RCC 7860 (cell line): ENCODE measurements around the gene COQ7.

Experiments used
- DNase-seq: peaks from one replicate; pipeline ENCODE4 v3.0.0-alpha.2; 2015; ENCODE audit warnings: low spot score
- FAIRE-seq: peaks from 2 replicates; lab custom pipeline; 2012; peaks lifted over from hg19 to GRCh38; lab: Jason Lieb, UNC

The COQ7 gene

DNA sequence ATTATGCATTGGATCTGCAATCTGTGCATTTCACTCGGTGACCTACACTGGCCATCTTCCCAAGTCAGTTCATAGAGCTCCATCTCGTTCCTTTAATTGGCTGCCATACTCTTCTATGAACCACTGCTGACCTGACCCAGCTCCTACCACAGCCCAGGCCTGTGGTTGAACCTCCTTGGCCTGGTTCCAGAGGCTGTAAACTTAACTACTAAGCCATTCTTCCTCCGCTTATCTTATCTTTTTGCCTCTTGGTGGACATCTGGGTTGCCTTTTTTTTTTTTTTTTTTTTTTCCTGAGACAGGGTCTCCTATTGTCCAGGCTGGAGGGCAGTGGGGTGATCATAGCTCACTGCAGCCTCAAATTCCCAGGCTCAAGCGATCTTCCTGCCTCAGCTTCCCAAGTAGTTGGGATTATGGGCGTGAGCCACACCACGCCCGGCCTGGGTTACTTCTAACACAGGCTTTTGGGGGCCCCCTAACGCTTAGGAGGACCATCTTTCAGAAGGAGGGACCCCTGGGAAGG lies 18.3 kb downstream of the COQ7 start:
- FAIRE-seq (no peak), DNase-seq (peak; percentile 37)

DNA sequence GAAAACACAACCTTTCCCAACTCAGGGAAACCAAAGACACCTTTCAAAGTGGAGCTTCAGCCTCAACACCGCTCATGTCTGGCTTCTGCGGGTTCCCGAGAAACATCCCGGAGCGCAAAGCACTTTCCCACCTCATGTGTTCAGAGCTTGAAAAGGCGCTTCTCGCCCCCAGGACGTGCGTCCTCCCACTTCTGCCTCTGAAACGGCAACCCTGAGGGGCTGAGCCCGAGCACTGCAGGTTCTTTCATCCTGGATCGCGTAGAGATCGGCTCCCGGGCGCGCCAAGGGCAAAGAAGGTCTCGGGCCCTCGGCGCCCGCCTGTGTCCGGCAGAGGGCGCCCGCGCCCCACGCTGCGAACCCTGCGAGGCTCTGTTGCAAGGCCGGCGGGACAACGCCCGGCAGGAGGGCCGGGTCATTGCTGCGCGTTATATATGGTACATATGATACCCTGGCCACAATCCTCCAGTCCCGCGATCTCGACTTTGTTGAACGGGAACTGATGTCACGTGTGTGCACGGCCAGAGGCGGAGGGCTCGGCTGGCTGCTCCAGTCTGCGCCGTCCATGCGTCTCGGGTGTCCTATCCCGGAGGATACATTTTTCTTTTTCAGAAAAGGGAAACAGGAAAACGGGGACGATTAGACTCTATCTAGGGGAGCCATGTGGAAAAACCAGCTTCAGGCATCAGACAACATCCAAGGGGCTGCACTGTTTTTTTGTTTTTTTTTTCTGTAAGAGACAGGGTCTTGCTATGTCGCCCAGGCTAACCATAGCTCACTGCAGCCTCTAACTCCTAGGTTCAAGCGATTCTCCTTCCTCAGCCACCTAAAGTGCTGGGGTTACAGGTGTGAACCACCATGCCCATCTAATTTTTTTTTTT lies 19.1 kb downstream of the COQ7 start:
- peak; percentile 59 for DNase-seq
- no peak for FAIRE-seq

DNA sequence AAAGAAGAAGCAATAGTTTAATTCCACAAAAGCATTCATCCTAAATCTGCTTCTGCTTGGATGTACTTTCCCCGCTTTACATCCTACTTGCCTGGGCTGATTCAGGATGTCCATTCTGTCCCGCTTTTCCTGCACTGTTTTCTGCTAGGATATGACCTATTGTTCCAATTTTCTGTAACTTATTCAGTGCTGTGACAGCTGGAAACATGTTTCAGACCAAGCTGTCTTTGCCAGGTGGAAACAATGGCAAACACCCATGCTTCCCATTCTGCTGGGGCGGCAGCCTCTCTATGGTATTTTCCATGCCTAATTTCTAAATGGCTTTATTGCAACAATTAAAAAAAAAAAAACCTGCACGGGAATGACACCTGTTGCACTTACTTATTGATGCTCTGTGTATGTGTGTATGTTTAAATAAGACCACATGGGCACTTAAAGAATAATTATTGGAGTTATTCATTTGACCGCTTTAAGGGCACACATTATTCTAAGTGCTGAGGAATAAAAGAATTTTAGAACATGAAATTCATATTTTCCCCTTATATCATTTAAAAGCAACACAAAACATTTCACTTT lies 21.0 kb downstream of the COQ7 start:
- FAIRE-seq (no peak), DNase-seq (no peak)

DNA sequence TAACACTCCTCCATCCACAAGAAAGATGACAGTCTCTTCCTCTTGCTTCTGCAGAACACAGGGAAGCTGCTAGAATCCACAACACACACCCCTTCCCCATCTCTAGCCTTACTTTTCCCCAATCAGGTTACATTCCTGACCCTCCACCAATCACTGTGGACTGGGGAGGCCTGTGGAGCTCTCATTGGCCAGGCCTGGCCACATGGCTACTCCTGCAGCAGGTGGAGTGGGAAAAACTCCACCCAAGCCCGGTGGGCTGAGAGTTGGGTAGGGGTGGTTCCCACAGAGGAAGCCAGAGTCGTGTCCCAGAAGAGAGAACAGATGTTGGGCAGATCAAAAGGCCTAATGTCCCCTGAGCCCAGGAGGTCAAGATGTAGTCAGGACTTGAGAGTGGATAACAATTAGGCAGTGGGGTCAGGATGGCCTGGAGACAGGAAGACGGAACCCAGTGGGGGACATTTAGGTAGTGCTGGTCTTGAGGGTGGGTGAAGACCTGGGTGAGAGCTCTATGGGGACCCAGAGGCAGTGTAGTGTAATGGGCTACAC lies 22.1 kb downstream of the COQ7 start:
- FAIRE-seq: no peak

DNA sequence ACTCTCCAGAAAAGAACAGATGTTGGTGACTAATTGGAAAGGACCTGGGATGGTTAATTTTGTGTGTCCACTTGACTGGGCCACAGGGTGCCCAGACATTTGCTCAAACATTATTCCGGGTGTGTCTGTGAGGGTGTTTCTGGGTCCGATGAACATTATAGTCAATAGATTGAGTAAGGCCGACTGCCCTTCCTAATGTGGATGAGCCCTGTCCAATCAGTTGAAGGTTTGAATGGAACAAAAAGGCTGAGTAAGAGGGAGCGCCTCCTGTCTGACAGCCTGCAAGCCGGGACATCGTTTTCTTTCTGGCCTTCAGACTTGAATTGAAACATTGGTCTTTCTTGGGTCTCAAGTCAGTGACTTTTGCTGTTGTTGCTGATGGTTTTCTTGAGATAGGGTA lies 23.5 kb downstream of the COQ7 start:
- no peak for FAIRE-seq
- no peak for DNase-seq

More for the DNA sequence above, 22.1 kb downstream of the COQ7 start:
- no peak for DNase-seq

DNA sequence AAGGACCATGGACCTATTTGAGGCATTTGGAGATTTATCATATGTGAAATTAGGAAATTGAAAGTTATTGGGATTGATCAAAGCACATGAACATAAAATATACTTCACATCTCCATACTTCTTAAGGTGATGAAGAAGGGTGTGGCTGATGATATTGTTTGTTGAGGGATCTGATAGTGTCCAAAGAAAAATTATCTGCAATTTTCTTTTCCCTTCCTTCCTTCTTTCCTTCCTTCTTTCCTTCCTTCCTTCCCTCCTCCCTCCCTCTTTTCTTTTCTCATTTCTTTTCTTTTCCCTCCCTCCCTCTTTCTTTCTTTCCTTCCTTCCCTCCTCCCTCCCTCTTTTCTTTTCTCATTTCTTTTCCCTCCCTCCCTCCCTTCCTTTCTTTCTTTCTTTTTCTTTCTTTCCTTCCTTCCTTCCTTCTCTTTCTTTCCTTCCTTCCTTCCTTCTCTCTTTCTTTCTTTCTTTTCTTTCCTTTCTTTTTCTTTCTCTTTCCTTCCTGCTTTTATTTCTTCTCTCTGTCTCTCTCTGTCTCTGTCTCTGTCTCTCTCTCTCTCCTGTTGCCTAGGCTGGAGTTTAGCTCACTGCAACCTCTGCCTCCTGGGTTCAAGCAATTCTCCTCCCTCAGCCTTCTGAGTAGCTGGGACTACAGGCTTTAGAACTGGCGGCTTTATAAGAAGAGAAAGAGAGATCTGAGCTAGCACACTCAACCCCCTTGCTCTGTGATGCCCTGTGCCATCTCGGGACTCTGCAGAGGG lies 25.4 kb downstream of the COQ7 start:
- DNase-seq (no peak), FAIRE-seq (no peak)

DNA sequence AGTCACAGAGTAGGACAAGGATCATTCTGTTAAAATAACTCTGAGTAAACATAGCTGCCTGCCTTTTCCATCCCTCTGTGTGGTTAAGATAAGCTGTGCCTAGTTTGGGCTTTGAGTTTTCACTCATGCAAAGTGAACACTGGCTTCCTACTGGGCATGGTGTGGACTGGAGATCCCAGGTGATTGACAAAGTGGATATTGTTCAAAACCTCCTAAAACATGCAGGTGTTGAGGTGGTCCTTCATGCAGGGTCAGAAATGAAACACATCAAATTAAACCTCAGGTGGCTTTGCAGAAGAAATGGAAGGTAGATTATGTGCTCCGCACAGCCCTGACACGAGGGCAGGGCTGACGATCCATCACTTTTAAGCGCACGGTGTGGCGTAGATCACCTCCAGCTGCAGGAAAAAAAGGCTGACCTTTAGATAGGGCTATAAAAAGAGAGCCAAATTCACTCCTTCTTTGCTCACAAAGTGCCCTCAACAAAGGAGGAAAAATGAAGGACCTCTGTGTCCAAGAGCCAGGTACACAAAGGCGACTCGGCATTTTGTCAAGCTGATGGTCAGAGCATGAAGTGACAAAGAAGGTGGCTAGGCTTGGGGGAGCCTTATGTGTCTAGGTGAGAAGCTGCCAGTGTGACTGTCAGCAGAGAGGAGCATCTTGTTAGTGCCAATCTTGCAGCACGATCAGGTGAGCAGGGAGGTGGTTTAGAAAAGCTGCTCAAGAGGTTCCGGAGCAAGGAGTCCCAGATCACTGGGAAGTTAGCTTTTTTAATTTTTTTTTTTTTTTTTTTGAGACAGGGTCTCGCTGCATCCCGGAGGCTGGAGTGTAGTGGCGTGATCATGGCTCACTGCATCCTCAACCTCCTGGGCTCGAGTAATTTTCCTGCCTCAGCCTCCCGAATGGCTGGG lies 26.5 kb downstream of the COQ7 start:
- FAIRE-seq (no peak), DNase-seq (no peak)

DNA sequence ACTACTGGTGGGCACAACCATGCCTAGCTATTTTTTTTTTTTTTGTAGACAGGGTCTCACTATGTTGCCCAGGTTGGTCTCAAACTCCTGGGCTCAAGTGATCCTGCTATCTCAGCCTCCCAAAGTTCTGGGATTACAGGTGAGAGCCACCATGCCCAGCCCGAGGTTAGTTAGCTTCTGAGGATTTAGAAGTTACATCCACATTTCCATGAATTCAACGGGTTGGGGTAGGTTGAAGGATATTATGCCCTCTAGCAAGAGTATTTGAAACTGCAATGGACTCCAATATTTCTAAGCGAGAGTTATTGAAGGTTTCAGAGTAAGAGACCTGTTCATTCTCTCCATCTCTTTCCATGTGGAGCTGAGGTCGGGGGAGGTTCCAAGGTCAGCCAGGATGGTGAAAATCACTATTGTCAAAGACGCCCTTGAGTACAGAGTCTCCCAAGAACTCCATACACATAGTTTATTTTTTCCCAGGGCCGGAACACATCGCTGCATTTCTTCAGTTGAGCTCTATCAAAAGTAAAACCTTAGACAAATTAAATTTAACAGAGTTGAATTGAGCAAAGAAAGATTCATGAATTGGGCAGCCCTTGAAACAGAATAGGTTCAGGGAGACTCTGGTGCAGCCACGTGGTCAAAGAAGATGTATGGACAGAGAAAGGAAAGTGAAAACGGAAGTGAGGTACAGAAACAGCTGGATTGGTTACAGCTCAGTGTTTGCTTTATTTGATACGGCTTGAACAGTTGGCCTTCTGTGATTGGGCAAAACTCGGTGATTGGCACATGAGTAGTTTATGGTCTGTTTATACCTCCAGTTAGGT lies 27.3 kb downstream of the COQ7 start:
- FAIRE-seq (no peak), DNase-seq (no peak)

DNA sequence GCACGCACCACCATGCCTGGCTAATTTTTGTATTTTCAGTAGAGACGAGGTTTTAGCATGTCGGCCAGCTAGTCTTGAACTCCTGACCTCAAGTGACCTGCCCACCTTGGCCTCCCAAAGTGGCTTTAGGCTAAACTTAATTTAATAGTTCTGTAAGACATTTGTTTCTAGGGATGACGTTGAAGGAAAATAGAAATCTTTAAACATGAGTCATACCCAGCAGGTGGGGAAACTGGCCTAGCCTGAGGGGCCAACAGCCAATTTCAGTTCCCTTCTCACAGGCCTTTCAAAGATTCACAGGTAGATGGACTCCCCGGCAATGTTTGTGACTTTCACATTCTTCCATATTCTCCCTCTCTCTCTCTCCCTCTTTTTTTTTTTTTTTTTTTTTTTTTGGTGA lies 28.2 kb downstream of the COQ7 start:
- no peak for FAIRE-seq
- peak; percentile 38 for DNase-seq

DNA sequence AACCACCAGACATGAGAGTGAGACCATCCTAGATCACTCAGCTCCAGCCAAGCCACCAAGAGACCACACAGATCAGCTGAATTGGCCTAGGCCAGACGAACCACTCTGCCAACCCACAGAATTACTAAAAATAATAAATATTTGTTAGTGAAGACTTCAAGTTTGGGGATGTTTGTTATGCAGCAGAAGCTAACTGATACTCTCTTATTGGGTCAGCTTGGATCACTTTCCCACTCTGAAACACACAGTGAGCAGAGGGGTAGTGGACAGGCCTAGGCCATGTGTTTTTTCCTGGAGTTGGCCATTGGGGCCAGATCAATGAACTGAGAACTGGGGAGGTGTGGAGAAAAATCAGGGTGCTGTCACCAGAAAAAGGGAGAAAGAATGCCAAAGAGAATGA lies 30.8 kb downstream of the COQ7 start:
- no peak for FAIRE-seq
- no peak for DNase-seq

DNA sequence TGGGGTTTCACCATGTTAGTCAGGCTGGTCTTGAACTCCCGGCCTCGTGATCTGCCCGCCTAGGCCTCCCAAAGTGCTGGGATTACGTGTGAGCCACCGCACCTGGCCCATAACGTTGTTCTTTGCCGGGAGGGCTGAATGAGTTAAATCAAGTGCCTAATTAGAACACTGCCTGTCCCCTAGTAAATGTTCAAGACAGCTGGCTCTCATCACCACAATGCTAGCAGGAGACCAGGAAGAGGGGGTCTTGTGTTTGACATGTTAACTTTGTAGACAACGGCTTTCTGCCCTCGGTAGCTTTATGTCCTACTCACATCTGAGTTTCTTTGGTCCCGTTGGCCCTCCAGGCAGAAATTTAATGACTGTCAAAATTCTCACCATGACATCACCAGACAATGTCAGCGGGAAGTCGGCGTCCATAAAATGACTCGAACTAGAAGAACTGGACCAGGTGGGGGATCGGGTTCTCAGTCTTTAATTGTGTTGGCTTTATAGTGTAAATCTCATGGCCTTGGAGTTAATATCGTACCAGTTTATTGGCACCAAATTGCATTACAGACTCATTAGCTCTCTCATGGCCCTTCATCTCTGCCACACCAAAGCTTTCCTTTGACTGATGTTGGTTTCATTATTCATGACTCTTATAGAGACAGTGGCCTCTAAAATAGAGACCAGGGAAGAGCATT lies 34.9 kb downstream of the COQ7 start:
- FAIRE-seq (no peak), DNase-seq (no peak)

DNA sequence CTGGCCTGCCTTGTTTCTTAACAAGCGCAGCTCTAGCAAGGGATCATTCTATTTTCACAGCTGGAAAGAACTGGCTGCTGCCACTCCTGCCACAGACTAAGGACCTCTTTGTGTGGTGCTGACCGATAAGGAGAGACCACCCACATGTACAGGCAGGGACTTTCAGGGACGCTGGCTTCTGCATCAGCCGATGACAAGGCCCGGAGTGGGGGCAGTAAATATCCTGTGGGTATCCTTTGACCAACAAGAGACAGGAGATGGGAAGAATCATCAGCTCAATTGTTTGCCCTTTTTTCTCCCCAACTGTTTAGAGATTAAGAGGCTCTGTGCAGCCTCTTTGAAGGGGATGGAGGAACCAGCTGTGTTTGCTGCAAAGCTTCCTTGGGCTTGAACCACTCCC lies 37.2 kb downstream of the COQ7 start:
- no peak for DNase-seq
- no peak for FAIRE-seq

DNA sequence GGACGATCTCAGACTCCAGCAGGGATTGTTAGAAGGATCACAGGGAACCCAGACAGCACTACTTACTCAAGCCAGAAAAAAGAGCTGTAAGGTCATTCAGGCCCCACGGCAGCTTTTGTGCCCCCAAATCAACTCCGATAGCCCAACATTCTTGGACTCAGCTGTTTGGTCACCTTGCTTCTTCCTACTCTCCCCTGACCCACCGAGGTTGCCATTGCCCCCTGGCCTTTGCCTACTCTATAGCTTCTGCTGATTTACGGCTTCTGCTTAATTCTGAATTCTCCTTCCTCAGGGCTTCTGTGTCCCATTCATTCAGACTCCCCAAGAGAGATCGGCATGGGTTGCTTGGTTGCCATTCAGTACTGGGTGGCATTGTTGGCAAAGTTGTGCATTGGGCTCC lies 37.7 kb downstream of the COQ7 start:
- FAIRE-seq: no peak
- no peak for DNase-seq

DNA sequence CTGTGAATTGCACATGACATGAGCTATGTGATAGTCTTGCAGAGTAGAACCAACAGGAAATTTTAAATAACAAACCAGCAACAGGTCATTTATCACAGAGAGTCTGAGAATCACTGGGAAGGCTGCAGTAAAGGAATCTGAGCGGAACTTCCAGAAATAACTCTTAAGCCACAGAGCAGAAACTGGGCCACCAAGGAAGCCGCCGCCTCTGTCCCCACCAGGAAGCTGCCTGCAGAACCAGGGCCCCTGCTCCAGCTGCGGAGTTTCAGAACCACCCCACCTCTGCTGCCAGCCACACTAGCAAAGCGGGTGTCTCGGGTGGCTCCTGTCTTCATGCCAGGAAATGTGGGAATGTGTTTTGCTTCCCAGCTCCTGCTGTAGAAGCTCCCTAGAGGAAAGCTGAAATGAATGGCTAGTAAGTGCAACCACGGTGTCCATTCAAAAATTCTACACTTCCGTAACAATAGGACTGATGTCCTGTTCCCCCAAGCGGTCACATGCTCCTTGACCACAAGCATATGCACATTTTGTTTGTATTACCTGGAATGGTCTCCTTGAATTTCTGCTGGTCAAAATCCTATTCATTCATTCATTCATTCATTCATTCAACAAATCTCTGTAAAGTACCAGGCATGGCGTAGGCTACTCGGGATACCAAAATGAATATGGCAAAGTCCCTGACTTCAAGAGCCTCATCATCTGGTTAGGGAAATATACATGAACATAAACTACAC lies 38.6 kb downstream of the COQ7 start:
- FAIRE-seq: no peak
- no peak for DNase-seq

DNA sequence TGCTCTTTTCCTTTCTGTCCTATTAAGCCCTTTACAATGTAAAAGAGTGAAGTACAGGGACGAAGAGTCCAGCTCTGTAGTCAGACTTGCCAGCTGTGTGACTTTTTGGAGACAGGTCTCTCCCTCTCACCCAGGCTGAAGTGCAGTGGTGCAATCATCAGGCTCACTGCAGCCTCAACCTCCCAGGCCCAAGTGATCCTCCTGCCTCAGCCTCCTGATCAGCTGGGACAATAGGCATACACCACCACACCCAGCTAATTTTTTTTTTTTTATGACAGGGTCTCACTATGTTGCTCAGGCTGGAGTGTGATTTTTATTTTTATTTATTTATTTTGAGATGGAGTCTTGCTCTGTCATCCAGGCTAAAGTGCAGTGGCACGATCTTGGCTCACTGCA lies 39.2 kb downstream of the COQ7 start:
- FAIRE-seq: no peak
- no peak for DNase-seq

DNA sequence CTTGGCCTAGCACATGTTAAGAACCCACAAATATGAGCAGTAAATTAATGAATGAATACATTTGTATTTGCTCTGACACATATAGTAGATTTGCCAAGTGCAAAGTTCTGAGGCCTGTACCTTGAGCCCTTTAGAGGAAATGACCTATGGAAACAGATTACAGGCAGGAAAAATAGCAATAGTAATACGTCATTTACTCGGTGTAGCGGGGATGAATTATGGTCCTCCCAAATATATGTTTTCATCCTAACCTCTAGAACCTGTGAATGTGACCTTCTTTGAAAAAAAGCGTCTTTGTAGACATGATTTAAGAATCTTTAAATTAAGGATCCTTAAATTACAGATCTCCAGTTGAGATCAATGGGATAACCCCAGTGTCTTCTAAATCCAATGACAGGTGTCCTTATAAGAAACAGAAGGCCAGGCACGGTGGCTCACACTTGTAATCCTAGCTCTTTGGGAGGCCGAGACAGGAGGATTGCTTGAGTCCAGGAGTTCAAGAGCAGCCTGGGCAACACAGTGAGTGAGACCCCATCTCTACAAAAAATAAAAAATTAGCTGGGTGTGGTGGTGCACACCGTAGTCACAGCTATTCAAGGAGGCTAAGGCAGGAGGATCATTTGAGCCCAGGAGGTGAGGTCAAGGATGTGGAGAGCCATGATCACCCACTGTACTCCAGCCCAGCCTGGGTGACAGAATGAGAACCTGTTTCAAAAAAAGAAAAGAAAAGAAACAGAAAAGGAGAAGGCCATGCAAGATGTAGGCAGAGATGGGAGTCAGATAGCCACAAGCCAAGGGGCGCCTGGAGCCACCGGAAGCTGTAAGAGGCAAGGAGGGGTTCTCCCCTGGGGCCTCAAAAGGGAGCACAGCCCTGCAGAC lies 41.2 kb downstream of the COQ7 start:
- no peak for FAIRE-seq
- no peak for DNase-seq

DNA sequence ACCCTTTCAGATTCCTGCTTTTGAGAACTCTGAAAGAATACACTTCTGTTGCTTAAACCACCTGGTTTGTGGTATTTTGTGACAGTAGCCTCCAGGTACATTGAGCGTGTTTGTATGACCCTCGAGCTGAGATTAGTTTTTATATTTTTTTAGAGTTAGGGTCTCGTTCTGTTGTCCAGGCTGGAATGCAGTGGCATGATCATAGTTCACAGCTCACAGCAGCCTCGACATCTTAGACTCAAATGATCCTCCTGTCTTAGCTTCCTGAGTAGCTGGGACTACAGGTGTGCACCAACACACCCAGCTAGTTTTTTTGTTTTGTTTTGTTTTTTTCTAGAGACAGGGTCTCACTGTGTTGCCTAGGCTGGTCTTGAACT lies 41.9 kb downstream of the COQ7 start:
- no peak for FAIRE-seq

More for the DNA sequence above, 41.9 kb downstream of the COQ7 start:
- no peak for DNase-seq
